GM18508 (cell line): ENCODE measurements around the gene SUCLG2.
"Not testable (repeated sequence)": the region's sequence is repeated elsewhere in the genome, so short reads cannot be mapped to it uniquely, and the experiment has no call there.

Source experiments
- ATAC-seq: cut with Tn5 transposase; IDR thresholded peaks from one replicate; pipeline ENCODE4 v1.9.1; 2021; ENCODE audit warnings: moderate number of reproducible peaks; ENCODE audit not compliant: insufficient read depth, unreplicated experiment

SUCLG2 gene

DNA sequence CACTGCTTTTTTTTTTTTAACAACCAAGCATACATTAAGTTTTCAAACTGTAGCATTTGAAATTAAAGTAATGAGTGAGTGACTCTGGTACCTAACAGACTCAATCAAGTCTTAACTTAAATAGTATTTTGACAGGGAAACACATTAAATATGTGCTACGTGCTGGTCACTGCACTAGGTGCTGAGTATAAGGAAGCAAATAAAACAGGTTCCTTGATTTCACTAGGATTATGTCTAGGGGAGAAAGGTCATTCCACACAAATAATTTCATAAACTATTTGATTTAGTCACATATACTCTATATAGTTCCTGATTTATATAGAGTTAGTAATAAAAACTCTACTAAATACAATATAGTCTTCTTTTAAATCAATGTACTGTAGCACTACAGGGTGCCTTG, 89.4 kb downstream of the SUCLG2 start:
- ATAC-seq, result no peak

DNA sequence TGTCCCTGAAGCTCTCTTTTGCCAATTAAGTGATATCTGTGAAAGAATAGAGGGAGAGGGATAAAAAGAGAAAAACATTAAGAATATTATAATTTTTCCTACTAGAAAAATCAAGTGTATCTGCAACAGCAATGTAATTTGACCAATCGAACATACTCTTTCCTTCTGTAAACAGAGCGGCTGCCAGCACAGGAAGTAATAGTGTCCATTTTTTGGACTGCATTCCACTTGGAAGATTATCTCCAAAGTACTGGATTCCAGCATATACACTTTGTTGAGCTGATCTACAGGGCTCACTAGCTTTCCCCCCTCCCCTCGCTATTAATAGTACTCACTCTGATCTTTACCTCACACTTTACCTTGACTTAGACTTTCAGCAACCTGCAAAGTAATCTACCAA, 90.4 kb downstream of the SUCLG2 start:
- ATAC-seq, result no peak

DNA sequence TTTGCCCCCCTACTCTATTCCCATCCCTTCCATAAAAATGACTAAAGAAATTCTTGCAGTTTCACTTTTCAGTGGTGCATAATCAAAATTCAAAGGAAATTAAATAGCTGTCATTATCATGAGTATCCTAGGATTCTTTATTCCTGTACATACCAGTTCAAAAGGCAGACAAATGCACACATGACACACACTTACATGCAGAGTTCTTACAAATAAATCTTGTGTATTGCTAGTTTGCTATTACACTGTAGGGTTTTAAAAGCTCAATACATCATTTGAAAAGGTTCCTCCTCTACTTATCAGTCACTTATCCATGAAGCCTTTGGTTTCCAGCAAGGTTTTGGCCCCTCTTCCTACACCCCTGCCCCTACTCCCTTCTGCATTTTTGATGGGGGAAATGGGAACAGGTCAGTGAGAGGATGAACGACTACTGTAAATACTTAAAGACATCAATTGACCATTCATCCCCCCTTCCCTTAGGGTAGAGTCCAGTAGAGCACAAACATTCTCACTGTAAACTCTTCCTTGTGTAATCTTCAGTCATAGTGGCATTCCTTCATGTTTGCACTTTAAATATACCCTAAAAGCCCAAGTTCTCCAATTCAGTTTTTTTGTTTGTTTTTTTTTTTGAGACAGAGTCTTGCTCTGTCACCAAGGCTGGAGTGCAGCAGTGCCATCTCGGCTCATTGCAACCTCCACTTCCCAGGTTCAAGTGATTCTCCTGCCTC, 92.6 kb downstream of the SUCLG2 start:
- no peak for ATAC-seq

DNA sequence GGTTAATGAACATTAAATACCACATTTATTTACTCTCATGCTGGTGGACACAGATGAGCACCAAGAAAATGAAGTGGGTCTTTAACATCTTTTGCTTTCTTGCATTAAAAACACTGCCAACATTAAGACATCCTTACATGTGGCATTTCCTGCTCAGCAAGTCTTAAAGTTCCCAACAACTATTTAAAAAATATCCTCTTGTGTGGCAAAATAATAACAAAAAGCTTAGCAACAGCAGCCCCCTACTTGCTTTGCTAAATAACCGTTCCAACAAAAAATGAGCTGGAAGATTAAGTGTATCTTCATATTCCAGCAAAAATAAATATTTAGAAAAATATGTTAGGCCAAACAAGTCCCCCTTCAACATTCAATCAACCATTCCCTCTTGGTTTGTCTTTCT, 93.1 kb downstream of the SUCLG2 start:
- no peak for ATAC-seq

DNA sequence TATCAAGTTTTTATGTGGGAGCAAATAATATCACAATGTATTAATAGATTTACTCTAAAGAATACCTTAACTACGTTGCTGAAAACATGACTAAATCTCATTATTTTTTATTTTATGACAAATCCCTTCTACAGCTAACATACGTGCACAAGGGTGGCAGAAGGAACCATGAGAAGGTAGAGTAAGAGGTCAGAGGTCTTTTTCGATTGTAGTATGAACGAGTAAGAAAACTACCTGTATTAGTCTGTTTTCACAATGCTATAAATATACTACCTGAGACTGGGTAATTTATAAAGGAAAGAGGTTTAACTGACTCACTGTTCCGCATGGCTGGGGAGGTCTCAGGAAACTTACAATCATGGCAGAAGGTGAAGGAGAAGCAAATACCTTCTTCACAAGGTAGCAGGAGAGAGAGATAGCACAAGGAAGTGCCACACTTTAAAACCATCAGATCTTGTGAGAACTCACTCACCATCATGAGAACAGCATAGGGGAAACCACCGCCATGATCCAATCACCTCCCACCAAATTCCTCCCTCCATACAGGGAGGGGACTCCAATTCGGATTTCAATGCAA, 95.3 kb downstream of the SUCLG2 start:
- no peak for ATAC-seq

DNA sequence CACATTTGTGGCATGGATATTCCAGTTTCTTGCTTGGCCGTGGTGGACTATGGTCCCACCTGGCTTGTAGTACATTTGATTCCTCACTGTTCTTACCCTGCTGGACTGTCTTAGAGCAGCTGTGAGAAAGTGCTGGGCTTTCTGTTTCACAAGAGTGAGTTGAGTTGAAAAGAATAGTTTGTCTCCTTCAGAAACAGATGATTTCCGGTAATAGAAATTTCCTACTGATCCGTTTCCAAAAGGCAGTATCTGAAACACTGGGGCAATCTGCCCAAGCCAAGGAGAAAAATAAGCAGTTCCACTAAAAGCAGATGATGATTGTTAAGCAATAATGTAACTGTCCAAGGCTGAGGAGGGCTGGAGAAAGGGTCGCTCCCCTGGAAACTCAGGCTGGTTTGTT, 96.0 kb downstream of the SUCLG2 start:
- ATAC-seq, result no peak

DNA sequence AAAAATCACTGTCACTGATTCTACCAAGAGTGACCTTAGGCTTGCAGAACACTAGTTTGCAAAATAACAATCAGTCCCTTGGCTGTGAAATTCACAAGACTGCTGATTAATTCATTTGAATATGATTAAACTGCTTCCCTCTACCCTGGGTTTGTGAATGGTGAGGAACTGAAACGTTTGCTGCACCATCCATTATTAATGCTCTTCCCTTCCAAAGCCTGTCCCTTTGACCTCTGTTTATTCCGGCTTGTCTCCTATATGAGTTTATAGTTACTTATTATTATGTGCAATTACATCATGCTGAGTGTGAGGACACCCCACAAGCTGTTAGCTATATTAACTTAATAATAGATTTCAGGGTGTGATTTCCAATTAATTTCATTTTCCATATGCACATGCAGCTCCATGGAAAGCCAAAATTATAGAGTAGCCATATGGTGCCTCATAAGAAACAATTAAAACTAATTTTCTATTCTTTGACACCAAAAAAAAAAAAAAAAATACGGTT, 96.5 kb downstream of the SUCLG2 start:
- ATAC-seq, result no peak

DNA sequence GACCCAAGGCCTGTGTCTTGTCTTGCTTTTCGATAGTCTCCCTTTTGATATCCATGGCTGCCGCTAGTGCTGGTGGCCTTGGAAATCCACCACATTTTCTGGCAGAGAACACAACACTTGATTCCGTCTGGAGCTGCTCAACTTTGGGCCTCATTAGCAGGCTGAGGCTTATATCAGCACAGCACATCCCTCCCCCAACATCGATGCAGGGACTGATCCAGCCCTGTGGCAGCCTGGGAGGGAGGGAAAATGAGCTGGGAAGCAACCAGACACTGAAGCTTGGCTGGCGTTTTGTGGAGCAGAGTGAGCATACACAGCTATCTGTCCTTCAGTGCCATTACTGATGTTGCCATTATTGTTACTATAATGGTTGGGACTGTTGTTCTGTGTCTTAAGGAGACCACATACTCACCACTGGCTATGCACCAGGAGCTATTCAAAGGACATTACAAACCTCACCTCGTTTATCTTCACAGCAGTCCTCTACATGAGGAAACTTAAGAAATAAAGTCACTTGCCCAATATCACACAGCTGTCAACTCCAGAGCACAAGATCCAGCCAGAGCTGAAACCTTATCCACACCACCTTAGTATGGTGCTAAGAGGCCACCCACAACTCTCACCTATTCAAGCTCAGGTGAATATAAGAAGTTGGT, 102.9 kb downstream of the SUCLG2 start:
- ATAC-seq, result no peak

DNA sequence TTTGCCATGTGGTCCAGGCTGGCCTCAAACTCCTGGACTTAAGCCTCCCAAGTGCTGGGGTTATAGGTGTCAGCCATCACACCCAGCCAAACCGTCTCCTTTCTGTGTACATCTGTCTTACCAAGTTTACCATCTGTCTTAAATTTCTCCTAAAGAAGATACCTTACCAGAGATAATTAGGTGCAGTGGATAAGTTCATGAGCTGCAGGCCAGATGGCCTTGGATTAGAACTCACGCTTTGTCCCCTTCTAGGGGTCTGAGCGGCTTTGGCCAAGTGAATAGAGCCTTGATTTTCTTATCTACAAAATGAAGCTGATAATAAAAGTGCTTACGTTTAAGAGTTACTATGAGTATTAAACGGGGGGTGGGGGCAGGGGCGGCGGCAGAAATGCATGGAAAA, 103.9 kb downstream of the SUCLG2 start:
- no peak for ATAC-seq

DNA sequence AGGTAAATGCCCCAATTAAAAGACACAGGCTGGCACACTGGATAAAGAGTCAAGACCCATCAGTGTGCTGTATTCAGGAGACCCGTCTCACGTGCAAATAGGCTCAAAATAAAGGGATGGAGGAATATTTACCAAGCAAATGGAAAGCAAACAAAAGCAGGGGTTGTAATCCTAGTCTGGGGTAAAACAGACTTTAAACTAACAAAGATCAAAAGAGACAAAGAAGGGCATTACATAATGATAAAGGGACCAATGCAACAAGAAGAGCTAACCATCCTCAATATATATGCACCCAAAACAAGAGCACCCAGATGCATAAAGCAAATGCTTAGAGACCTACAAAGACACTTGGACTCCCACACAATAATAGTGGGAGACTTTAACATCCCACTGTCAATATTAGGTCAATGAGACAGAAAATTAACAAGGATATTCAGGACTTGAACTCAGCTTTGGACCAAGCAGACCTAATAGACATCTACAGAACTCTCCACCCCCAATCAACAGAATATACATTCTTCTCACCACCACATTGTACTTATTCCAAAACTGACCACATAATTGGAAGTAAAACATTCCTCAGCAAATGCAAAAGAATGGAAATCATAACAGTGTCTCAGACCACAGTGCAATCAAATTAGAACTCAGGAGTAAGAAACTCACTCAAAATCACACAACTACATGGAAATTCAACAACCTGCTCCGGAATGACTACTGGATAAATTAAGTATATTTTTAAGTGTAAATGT, 111.7 kb downstream of the SUCLG2 start:
- not testable (repeated sequence) for ATAC-seq

DNA sequence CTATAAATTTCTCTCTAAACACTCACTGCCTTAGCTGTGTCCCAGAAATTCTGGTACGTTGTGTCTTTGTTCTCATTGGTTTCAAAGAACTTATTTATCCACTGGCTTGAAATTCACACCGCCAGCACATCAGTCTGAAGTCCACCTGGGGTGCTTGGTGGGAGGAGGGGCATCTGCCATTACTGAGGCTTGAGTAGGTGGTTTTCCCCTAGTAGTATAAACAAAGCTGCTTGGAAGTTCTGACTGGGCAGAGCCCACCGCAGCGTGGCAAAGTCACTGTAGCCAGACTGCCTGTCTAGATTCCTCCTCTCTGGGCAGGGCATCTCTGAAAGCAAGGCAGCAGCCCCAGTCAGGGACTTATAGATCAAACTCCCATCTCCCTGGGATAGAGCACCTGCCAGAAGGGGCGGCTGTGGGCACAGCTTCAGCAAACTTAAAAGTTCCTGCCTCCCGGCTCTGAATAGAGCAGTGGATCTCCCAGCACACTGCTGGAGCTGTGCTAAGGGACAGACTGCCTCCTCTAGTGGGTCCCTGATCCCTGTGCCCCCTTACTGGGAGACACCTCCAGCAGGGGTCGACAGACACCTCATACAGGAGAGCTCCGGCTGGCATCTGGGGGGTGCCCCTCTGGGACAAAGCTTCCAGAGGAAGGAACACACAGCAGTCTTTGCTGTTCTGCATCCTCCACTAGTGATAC, 114.1 kb downstream of the SUCLG2 start:
- no peak for ATAC-seq

DNA sequence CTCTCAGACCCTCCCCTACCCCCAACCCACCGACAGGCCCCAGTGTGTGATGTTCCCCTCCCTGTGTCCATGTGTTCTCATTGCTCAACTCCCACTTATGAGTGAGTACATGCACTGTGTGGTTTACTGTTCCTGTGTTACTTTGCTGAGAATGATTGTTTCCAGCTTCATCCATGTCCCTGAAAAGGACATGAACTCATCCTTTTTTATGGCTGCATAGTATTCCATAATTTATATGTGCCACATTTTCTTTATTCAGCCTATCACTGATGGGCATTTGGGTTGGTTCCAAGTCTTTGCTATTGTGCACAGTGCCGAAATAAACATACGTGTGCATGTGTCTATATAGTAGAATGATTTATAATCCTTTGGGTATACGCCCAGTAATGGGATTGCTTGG, 117.2 kb downstream of the SUCLG2 start:
- ATAC-seq, result not testable (repeated sequence)

DNA sequence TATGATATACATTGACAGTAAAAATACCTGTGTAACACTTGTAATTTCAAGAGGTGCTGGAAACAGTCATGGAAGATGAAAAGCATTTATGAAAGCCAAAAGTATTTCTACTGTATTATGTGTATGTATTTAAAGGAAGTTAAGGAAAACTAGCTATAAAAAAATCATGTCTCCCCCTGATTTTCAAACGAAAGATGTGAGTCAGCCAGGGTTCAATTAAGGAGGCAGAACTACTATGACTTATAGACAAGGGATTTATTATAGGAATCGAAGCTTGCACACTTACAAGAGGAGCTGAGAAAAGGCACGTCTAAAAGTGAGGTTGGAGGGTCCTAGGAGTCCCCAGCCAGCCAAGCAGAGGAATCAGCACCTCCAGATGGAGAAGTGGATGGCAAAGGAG, 119.4 kb downstream of the SUCLG2 start:
- no peak for ATAC-seq

DNA sequence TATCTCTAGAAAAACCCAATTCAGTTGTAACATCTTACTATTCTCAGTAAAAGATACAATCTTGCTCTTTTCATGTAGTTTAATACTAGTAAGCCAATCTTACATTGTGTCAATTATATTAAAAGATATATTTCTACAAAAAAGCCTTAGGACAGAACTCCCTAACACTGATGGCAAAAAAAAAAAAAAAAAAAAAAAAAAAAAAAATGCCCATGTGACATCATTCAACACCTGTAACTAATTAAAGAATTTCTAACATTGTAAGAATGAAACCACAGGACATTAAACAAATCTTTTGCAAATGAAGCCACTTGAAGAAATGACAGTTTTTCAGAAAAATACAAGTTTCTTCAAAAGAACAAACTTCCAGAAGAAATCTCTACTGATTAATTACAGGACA, 119.8 kb downstream of the SUCLG2 start:
- ATAC-seq, result no peak

DNA sequence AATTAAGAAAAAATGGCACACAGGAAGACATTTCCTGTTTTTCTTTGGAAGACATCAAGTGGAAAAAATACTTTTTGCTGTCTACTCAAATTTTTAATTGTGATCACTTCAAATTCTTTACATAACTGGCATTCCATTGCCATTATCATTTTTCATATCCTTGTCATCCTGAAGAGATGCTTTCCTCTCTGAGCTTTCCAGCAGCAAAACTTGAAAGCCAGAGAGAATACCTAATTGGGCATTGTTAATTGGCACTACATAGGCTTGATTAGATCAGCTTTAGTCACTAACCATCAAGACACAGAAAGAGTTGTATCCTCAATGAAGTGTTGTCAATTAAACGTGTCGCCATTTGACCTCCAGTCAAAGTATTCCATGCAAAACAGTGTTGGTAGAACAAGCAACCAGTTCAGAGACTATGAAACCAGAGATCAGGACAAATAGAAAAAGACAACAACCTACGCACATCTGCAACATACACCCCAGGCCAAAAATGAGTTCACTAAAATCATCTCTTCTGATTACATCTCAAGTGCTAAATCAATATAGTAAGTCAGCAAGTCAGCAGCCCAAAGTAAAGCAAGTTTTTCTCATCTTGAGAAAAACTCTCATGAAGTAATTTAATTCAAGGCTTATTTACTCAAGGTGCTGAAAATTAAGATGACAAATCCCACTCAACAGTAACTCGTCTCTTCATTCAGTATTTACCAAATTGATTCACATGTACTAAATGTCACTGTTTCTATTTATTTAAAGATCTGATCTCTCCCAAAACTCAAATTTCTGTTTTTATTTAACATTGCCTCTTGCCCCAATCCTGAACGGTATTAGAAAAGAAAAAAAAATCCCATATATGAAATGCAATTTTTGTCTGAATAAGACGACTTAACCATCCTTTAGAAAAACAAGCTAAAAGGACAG, 123.0 kb downstream of the SUCLG2 start:
- ATAC-seq, result no peak

DNA sequence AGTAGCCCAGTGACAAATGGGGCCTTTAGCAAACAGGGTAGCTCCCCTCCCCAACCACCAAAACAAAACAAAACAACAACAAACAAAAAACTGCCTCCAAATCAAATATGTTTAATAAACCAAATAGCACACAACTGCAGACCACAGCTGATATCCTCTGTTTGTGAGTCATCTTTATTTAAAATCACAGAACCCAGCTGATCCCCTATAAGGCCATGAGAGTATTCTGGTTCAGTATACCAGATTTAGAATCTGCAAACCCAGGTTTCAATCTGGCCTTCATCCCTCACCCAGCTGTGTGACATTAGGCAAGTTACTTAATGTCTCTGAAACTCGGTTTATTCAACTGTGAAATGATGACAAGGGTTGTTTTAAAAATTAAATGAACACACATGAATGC, 124.5 kb downstream of the SUCLG2 start:
- no peak for ATAC-seq

DNA sequence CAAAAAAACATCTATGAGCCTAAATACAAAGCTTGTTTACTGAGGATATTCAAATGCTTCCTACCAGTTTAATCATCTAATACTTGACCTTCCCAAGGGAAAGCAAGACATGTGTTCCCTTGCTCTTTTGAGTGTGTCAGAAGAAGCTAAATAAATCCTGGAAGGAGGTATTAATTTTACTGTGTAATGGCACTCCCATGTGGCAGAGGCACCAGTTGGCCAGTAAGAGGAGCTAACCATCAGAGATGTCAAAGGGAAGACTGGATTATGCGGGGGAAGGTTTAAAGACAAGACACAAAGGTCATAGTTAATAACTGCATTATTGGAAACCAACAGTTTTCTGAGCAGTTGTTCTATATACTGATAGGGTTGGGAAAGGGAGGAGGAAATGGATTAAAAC, 125.1 kb downstream of the SUCLG2 start:
- no peak for ATAC-seq

DNA sequence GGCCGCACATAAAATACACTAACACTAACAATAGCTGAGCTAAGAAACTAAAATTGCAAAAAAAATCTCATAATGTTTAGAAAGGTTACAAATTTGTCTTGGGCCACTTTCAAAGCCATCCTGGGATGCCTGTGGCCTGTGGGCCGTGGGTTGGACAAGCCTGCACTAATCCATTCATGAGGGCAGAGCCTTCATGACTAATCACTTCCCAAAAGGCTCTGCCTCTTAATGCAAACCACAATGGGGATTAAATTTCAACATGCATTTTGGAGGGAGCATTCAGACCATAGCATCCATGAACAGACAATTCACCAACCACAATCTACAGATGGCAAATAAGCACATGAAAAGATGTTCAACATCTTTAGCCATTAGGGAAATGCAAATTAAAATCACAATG, 128.2 kb downstream of the SUCLG2 start:
- ATAC-seq, result no peak

DNA sequence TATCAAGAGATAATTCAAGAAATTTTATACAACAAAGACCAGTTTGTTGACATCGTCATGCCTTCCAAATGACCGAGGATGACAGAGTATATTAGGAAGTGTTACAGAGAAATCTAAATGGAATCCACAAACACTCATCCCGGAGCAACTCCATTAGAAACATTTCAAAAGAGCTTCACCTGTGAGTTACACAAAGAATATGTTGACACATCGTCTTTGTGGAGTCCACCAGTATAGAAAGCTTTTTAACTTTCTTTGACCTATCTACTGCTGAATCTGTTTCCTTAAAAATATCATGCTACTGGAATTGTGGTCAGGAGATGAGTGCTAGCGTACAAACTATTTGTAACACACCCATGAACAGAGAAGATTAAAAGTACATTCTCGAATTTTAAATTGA, 130.4 kb downstream of the SUCLG2 start:
- no peak for ATAC-seq
